Body of pancreas (tissue), 4 donors: ENCODE measurements around the gene ATPAF2.

Experiments used
- POLR2A ChIP-seq, 3 donors: fragments of 450-650 bp; IDR thresholded peaks; one replicate each; pipeline ENCODE4 v1.6.1; 2016; ENCODE audit warnings: antibody characterized with exemption in 3 of 3, mild to moderate bottlenecking in 2 of 3
- TF ChIP-seq, protein P1 (sequence below), 7 experiments: fragments of 450-650 bp in 4 of 7; fragments of 200-600 bp in 3 of 7; sonication (generic) in 3 of 7; IDR thresholded peaks; one replicate each; pipeline ENCODE4 v1.5.1; 2016 to 2019; ENCODE audit warnings: antibody characterized with exemption in 7 of 7

DNA sequence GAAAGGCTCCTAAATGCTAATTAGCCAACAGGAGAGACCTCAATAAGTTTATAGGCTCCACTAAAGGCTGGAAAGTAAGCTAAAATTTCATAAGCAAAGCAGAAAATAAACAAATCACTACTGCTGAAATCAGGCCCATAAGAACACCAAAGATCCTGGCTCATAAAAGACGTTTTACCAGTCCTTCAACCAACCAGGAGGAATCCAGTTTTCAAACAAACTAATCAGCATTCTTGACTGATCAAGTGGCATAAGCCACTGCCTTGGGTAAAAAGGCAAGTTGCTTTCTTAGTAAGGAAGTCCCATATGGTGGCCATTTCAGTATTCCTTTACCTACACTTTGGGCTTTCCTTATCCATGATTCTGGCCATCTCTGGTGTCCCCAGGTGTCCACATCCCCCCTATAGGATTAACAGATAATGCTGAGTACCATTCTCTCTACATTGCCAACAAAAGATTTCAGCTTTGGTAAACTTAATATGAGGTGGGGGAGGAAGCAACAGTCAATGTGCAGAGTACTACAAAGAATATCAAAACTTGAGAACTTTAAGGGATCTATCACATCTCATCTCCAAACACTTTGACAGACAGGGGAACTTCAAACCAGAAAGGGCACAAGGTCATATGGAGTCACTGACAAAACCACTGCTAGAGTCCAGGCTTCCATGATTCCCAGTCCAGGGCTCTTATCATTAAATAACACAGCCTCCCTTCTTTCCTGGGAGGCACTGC is 68.1 kb downstream of the ATPAF2 start:
- TF ChIP-seq, protein P1, sequence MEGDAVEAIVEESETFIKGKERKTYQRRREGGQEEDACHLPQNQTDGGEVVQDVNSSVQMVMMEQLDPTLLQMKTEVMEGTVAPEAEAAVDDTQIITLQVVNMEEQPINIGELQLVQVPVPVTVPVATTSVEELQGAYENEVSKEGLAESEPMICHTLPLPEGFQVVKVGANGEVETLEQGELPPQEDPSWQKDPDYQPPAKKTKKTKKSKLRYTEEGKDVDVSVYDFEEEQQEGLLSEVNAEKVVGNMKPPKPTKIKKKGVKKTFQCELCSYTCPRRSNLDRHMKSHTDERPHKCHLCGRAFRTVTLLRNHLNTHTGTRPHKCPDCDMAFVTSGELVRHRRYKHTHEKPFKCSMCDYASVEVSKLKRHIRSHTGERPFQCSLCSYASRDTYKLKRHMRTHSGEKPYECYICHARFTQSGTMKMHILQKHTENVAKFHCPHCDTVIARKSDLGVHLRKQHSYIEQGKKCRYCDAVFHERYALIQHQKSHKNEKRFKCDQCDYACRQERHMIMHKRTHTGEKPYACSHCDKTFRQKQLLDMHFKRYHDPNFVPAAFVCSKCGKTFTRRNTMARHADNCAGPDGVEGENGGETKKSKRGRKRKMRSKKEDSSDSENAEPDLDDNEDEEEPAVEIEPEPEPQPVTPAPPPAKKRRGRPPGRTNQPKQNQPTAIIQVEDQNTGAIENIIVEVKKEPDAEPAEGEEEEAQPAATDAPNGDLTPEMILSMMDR (IDR thresholded peaks at IDR 0.05), result no peak
- no peak for TF ChIP-seq POLR2A (IDR thresholded peaks at IDR 0.05)
